Measurements from ENCODE around the gene PIGX. TPM values are rescaled to one million over a fixed set of nuclear protein-coding genes. Genes with fewer than 3 reads are reported as not detected.
"Not testable (repeated sequence)": the region's sequence is repeated elsewhere in the genome, so short reads cannot be mapped to it uniquely, and the experiment has no call there.

PIGX gene
- total RNA-seq, 1 donor from 2014 or later, result 61.4 TPM

DNA sequence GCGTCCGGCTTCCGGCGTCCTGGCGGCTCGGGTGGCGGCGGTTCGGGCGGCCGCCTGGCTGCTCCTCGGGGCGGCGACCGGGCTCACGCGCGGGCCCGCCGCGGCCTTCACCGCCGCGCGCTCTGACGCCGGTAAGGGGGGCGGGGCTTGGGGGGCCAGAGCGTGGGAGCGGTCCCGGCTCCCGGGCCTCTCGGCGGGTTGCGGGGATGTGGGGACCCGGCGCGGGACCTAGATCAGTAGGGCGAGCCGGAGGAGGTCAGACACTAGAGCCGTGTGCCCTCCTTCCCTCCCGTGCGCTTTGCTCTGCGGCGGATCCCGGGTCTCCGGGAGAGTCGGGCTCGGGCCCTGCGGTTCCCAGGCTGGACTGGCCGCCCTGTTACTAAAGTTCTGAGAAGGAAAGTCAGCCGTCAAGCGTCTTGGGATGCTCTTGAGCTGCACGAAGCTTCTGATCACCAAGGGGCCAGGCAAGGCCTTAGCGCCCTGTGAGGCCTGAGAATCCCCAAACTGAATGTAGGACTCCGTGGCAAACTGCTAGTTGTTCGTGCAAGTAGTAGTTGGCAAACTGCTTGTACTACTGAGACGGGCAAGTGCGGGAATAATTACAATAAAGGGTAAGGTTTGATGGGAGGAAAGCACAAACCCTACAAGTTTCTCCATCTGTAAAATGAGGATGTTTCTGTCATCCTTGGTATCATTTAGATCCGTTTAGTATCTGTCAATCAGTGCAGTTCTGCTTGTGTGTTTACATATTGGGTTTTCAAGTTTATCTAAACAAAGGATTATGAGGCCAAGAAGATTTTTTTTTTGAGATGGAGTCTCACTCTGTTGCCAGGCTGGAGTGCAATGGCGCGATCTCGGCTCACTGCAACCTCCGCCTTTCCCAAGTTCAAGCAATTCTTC lies 587 bp downstream of the PIGX start:
- H3K4me1 ChIP-seq, result peaks cover 2% of the 10 kb centered on the region
- peak overlapping the region; percentile 34 for H3K27ac Mint-ChIP-seq
- H4K20me1 ChIP-seq (ENCODE audit: low read depth), result peaks cover 3% of the 10 kb centered on the region
- peaks cover 8% of the 10 kb centered on the region for H3K79me2 ChIP-seq (ENCODE audit: low read depth)
- H3K4me1 Mint-ChIP-seq, result peaks cover 22% of the 10 kb centered on the region
- H3K27me3 ChIP-seq, result peaks cover 9% of the 10 kb centered on the region
- no peaks in the 10 kb centered on the region for H3K9me3 Mint-ChIP-seq
- TF ChIP-seq, protein P1, sequence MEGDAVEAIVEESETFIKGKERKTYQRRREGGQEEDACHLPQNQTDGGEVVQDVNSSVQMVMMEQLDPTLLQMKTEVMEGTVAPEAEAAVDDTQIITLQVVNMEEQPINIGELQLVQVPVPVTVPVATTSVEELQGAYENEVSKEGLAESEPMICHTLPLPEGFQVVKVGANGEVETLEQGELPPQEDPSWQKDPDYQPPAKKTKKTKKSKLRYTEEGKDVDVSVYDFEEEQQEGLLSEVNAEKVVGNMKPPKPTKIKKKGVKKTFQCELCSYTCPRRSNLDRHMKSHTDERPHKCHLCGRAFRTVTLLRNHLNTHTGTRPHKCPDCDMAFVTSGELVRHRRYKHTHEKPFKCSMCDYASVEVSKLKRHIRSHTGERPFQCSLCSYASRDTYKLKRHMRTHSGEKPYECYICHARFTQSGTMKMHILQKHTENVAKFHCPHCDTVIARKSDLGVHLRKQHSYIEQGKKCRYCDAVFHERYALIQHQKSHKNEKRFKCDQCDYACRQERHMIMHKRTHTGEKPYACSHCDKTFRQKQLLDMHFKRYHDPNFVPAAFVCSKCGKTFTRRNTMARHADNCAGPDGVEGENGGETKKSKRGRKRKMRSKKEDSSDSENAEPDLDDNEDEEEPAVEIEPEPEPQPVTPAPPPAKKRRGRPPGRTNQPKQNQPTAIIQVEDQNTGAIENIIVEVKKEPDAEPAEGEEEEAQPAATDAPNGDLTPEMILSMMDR (IDR thresholded peaks at IDR 0.05), result no peak
- TF ChIP-seq EZH2 (IDR thresholded peaks at IDR 0.05), result no peak
- TF ChIP-seq EZH2phosphoT487 (IDR thresholded peaks at IDR 0.05), result no peak
- H3K36me3 ChIP-seq, result no peaks in the 10 kb centered on the region
- H3K27me3 Mint-ChIP-seq (ENCODE audit: insufficient read depth, low read depth), result peaks cover 6% of the 10 kb centered on the region
- no peak overlapping the region for H3K27ac ChIP-seq
- H3K4me3 ChIP-seq, result peak overlapping the region; percentile 75
- peak overlapping the region; percentile 94 for H2AFZ ChIP-seq (replicated peaks)
- peak overlapping the region; percentile 85 for H3K4me3 Mint-ChIP-seq
- H3K36me3 Mint-ChIP-seq, result peaks cover 8% of the 10 kb centered on the region
- H3K4me2 ChIP-seq, result peak overlapping the region; percentile 84
- DNase-seq (ENCODE audit: low spot score), result peak; percentile 84
- peaks cover 17% of the 10 kb centered on the region for H3F3A ChIP-seq (ENCODE audit: low read depth)
- H3K9me3 ChIP-seq (ENCODE audit: low read depth), result no peaks in the 10 kb centered on the region
- peak overlapping the region; percentile 40 for H3K9ac ChIP-seq

DNA sequence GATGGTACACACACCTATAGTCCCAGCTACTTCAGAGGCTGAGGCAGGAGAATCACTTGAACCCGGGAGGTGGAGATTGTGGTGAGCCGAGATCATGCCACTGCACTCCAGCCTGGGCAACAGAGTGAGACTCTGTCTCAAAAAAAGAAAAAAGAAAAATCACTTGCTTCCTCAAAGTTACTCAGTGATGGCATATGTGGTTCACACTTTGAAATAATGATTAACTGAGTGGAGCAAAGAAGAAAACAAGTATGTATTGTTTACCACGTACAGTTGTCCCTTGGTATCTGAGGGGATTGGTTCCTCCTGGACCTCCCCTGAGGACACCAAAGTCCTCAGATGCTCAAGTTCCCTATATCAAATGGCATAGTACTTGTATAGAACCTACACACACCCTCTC lies 5.0 kb downstream of the PIGX start:
- H3K4me3 ChIP-seq; H3K9me3 ChIP-seq (ENCODE audit: low read depth); H3K27me3 Mint-ChIP-seq (ENCODE audit: insufficient read depth, low read depth); H3K4me3 Mint-ChIP-seq; H3K27me3 ChIP-seq; H3K4me1 ChIP-seq; H3K27ac ChIP-seq; H3F3A ChIP-seq (ENCODE audit: low read depth); H3K79me2 ChIP-seq (ENCODE audit: low read depth); H3K27ac Mint-ChIP-seq; DNase-seq (ENCODE audit: low spot score); H3K4me2 ChIP-seq; H4K20me1 ChIP-seq (ENCODE audit: low read depth); H3K9ac ChIP-seq; H2AFZ ChIP-seq (replicated peaks): not testable (repeated sequence)
- H3K36me3 Mint-ChIP-seq, result peaks cover 34% of the 10 kb centered on the region
- H3K36me3 ChIP-seq, result peaks cover 14% of the 10 kb centered on the region
- H3K9me3 Mint-ChIP-seq, result peaks cover 18% of the 10 kb centered on the region
- H3K4me1 Mint-ChIP-seq, result peaks cover 12% of the 10 kb centered on the region

DNA sequence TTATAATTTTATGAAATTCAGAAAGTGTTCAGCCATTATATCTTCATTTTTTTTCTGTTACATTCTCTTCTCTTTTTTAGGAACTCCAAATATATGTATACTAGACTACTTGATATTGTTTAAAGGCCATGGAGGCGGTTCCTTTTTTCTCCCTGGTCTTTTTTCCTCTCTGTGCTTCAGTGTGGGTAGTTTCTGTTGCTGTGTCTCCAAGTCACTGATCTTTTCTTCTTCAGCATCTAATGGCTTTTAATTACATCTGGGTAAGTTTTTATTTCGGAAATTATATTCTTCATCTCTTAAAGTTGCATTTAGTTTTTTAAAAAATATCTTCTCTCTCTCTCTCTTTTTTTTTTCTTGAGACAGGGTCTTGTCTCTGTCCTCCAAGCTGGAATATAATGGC lies 8.9 kb downstream of the PIGX start:
- Histone ChIP-seq H3K27me3 (no peaks in the 10 kb centered on the region), H3K36me3 (peaks cover 19% of the 10 kb centered on the region), H3F3A (ENCODE audit: low read depth) (no peaks in the 10 kb centered on the region), H3K9me3 (ENCODE audit: low read depth) (no peaks in the 10 kb centered on the region), H3K4me2 (no peak overlapping the region), H2AFZ (replicated peaks) (no peak overlapping the region), H4K20me1 (ENCODE audit: low read depth) (peaks cover 3% of the 10 kb centered on the region), H3K4me3 (no peak overlapping the region), H3K4me1 (no peaks in the 10 kb centered on the region), H3K79me2 (ENCODE audit: low read depth) (no peaks in the 10 kb centered on the region), H3K9ac (no peak overlapping the region), H3K27ac (no peak overlapping the region)
- Mint-ChIP-seq H3K27ac (no peak overlapping the region), H3K4me3 (no peak overlapping the region), H3K9me3 (peaks cover 18% of the 10 kb centered on the region), H3K36me3 (peaks cover 40% of the 10 kb centered on the region), H3K27me3 (ENCODE audit: insufficient read depth, low read depth) (no peaks in the 10 kb centered on the region), H3K4me1 (no peaks in the 10 kb centered on the region)
- no peak for DNase-seq (ENCODE audit: low spot score)
- no peak for TF ChIP-seq EZH2phosphoT487 (IDR thresholded peaks at IDR 0.05)
- no peak for TF ChIP-seq EZH2 (IDR thresholded peaks at IDR 0.05)
- TF ChIP-seq, protein P1 (IDR thresholded peaks at IDR 0.05), result no peak
